ENCODE data around the gene TRPV2.
"Not testable (repeated sequence)": the region's sequence is repeated elsewhere in the genome, so short reads cannot be mapped to it uniquely, and the experiment has no call there.

The TRPV2 gene

DNA sequence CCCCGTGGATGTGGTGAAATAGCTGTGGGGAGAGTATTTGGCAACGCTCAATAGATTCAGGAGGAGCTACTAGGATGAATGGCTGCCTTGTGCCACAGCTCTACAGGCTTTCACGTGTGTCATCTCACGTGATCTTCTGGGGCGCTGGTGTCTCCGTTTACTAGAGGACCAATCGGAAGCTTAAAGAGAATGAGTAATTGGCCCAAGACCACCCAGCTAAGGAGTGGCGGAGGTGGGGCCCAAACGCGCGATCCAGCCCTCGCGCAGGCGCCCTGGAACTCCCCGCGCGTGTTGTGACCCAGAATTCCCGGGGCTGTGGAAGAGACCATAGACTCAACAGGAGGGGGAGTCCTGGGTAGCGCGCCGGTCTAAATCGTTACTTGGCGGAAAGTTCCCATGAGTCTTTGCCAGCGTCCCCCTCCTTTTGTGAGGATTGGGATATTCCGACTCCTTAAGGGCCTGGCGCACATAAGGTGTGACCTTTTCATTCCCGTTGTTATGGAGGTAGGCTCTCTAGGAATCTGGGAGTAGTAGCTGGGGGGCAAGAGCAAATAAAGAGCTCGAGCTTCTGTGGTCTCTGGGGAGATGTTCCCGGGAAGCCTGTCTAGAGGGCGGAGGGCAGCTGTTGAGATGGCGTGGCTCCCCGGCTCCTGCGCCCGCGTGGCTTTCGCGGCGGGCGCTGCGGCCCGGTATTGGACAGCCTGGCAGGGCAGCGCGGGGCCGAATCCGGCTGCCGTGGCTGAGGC lies 23.4 kb downstream of the TRPV2 start:
- DNase-seq = peak; percentile 100

DNA sequence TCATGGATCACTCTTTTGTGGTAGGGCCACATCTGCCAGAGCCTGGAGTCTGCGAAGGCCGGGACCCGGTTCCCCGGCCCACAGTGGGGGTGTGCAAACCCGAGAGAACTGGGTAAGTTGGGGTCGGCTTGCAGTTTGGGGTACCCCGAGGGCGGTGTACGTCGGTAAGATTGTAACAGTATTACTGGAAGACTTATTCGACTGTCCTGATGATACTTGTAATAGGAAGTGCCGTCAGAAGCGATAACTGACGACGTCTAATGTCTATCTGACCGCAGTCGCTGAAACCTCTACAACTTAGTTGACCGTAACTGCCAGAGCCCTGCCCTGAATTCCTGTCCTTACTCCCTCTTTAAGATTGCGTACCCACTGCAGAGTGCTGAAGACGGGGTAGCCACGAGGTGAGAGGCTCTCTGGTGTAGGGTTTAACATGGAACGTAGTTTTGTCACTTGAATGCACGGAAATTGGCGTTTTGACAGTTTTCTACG lies 24.0 kb downstream of the TRPV2 start:
- no peak for DNase-seq

DNA sequence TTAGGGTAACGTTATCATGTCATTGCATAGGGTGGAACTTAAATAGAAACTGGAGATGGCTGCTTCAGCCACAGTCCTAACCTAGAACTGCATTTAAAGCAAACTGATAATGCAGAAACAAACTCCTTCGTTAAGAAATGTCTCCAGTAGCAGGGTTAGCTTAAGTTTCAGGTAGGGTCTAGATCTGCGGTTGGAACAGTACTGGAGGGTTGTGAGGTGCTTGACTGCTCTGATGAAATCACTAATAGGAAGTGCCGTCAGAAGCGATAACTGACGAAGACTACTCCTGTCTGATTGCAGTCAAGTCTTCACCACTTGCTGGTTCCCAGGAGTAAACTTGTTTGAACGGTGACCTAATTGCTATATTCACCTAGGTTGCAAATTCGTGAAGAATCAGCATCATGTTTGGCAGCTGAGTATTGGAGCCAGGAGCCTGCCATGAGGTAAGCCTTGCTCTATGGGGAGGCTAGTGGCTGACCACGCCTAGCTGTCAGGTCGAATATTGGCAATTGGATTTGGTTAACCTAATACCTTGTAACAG lies 24.5 kb downstream of the TRPV2 start:
- no peak for DNase-seq

DNA sequence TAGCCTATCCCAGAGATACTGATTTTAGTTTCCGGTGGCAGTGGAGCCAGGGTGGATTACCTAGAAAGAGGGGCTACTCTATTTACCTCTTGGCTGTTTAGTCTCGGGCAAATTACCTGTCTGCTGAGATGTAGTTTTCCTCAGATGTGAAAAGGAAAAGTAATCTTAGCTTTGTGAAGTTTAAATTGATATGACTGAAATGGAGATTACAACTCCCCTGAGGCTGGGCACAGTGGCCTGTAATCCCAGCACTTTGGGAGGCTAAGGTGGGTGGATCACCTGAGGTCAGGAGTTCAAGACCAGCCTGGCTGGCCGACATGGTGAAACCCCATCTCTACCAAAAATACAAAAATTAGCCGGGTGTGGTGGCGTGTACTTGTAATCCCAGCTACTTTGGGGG lies 25.0 kb downstream of the TRPV2 start:
- not testable (repeated sequence) for DNase-seq

DNA sequence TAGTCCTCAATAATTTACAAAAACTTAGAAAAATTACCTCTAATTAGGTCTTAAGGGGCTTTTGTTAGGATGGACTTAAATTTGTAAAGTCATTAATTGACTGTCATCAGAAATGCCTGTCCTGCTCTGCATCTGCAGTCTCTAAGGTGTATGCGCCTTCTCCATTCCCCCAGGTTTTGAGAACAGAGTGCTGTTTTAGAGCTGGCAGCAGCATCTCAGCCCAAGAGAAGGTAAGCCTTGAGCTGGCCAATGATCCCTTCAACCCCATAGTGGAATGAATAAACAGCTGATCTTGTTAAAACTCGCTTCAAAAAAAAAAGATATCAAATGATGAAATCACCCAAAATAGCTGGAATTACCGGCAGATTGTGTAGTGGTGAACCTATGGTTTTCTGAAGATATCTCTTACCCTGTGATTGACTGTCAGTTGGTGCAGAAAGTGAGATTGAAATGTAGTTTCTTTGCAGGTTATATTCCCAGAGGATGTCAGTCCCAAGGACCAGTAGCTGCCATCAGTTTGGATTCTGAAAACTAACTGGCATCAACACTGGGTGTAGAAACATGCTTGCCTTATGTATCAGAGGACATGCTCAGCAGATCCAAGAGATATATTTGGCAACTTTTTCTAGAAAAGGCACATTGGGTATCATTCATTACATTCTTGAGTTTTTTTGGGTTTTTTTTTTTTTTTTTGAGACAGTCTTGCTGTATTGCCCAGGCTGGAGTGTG lies 25.7 kb downstream of the TRPV2 start:
- no peak for DNase-seq

DNA sequence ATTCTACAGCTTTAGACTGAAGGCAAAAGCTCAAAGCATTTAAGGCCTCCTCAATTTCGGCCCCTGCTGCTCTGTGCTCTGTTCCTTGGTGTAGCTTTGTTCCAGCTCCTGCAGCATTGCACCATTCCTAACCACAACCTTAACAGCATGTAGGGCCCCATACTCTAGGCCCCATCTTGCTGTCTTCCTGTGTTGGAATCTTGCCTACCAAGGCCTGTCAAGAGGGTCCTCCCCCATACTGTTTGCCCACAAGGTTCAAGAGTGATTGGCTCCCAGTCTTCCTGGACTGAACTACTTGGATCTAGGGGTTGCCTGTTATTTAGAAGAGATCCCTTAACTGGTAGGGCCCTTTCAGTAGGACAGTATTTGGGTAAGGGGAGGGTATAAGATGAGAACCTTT lies 26.8 kb downstream of the TRPV2 start:
- DNase-seq = no peak

DNA sequence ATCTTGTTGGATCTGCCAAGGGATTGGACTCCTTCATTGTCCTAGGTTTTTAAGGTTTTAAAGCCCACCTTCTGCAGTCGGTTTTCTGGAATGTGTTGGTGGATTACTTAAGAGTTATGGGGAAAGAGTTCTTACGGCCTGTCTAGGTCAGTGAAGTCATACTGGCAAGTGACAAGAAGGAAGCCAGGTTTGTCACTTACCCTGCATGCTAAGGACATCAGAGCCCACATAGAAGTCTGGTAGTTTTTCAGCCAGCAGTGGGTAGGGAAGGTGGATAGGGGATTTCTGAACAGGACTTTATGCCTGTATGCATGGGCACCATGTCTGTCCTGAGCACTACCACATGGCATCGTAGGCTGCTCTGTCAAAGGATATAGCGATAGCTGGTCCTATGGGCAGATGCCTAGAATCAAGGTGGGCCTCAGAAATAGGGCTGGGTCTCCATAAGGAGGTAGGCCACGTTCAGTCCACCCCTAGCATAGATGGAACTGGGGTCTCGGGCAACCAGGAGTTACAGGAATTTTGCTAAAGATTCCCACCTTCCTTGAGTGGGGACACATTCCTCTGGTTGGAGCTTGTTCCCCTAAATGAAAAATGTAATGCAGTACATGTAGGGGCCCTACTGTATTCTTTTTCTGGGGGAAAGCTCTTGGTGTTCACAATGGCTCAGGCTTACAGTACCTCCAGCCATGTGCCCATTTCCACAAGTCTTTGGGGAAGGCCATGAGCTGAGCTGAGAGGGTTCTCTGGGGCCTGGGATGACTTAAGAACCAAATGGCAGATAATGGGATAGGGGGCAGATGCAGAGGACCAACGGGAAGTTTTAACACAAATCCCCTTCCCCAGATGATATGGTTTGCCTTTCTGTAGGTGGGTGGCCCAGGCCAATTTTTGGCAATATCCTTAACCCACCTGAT lies 27.5 kb downstream of the TRPV2 start:
- DNase-seq = no peak

DNA sequence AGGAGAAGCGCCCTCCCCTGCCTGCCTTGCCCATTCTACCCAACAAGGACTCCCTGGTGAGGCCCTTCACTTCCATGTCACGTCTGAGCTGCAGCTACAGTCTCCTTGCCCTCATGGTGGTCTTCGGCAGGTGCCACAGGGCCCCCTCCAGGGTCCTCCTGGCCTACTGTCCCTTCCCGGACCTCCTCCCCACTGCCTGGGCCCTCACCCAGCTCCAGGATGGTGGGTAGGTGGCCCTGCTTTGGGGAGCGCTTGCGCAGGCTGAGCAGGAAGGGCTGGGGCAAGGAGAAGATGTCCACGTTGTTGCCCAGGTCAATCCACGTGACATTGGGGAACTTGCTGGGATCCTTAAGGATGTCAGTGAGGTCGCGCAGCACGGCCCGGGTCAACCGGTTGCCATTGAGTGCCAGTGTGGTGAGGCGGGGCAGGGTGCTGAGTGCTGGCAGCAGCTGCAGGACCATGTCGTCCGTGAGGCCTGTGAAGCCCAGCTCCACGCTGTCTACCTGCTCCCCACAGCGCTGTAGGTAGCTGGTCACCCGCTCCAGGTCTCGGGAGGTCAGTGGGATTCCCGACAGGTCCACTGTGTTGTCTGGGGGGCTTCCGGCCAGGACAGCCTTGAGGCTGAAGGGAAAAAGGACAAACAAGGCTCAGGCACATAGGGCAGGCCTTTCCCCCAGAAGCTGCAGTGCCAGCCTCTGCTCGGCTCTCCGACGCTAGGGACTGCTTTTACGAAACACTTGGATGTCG lies 28.3 kb downstream of the TRPV2 start:
- no peak for DNase-seq

DNA sequence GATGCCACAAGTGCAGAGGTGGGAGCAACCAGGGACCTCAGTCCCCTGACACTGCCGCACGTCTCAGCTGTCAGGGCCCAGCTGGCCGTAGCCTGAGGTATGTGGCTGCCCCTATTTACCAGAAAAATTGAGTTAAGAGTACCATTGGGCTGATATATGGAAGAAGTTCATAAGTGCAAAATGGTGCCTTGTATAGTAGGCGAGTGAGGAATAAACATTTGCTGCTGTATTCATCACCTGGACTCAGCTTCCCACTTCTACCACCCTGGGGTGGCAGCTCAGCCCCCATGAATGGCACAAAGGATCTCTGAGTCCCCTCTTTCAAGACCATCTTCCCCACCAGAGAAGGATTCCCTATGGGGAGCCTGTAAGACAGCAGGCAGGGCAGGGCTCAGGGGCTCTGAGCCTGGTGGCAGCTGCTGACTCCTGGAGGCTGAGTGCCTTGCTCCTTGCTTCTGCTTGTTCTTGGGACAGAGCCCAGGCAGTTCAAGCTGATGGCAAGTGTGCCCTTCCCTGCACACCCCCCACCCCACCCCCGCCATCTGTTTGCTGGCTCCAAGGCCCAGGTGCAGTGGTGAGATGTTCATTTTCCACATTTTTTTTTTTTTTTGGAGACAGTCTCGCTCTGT lies 29.0 kb downstream of the TRPV2 start:
- DNase-seq = no peak

DNA sequence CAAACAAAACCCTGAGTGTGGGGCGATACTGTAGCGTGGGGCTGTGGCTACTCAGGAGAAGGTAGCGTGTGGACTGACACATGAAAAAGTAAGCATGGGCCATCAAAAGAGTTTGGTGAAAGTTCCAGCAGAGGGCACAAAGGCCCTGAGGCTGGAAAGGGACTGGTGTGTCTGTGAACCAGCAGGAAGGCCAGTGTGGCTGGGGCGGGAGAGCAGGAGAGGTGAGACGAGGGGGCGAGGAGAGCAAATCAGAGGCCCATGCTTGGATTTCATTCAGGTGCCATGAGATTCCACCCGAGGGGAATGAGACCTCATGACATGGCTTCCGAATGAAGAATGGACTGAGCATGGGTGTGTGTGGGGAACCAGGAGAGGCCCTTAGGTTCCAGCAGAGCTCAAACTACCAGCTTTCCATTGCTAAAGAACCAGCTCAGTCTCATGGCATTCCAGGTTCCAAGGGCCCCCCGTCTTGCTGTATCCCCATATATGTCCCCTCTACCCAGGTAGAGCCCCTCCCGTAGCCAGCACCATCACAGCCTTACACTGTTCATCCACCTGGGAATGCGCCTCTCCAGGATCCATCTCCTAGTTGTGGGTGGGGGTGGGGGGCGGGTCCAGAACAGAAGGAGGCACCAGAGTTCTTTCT lies 31.1 kb downstream of the TRPV2 start:
- DNase-seq = peak in 1 of 2 experiments; percentile 41

DNA sequence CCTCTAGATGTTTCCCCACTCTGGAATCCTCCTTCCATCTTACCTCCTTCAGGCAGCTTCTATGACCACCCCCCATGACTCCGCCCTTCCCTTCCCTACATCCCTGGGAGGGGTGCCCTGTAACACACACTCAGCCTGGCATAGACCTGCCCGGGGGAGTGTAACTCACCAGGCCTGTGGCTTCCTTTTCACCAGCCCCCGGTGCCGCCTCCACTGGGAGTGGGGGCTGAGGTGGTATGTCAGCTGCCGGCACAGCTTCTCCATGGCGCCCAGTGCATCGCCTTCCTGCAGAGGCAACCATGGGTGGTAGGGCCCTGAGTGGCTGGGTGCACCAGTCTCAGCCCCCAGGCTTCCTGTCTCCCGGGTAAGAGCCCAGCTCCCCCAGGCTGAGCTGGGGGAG lies 32.3 kb downstream of the TRPV2 start:
- no peak for DNase-seq

DNA sequence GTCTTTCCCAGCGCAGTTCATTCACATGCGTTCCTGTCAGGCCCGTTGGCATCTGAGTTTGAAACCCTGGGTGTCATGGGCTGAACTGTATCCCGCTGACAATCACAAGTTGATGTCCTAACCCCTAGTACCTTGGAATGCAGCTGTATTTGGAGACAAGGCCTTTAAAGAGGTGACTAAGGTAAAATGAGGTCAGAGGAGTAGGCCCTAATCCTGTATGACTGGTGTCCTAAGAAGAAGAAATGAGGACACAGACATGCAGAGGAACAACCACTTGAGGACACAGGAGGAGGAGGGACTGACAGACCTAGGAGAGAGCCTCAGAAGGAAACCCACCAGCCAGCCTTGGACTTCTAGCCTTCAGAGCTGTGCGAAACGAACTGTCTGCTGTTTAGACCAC lies 33.1 kb downstream of the TRPV2 start:
- DNase-seq = no peak

DNA sequence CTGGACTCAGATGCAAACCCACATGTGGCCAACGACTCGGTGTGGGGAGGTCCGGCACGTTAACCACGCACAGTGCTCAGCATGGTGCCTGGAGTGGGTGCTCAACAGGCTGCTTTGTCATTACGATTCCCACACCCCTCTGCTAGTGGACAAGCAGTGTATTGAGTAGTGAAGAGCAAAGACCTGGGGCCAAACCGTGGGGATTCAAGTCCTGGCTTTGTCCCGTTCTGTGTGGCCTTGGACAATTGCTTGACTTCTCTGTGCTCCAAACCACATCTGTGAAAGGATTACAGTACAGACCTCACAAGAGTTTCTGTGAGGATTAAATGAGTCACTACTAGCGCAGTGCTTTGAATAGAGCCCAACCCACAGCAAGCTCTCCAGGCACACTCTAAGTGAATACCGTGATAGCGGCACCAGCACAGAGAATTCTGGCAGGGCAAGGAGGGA lies 33.8 kb downstream of the TRPV2 start:
- DNase-seq = no peak

DNA sequence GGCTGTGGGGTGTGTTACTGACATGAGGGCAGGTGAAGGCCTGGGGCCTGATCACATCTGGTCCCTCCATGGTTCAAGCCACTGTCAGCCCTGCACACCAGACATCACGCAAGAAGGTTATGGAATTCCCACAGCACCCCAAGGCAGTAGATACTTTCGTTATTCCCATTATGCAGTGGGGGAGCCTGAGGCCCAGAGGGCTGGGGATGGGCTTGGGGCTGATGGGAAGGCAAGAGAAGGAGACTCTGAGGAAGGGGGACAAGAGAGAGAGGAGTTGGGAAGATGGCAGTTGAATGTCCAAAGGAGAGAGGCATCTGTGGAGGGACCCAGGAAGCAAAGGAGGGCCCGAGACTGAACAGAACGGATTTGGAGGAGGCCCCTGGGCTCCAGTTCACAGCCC lies 34.7 kb downstream of the TRPV2 start:
- no peak for DNase-seq

DNA sequence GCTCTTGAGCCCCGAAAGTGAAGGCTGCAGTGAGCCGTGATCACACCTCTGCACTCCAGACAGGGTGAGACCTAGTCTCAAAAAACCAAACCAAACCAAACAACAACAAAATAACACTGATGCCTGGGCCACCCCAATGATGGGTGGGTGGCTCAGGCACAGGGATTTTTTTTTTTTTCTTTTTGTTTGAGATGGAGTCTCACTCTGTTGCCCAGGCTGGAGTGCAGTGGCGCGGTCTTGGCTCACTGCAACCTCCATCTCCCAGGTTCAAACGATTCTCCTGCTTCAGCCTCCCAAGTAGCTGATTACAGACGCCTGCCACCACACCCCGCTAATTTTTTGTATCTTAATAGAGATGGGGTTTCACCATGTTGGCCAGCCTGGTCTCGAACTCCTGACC lies 36.9 kb downstream of the TRPV2 start:
- DNase-seq = not testable (repeated sequence)

DNA sequence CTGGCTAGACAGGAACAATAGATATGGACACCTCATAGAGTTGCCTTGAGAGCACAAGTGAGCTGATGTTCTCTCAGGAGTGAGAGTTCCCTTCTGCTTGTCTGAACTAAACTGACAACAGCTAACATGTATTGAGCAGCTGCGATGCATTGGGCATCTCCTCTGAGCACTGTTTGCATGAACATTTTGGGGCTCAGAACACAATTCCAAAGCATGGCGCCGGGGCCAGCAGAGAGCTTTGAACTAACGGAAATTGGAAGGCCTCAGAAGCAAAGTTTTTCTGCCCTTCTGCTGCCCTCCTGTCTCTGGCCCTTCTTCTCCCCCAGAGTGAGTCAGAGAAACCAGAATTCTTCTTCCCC lies 38.1 kb downstream of the TRPV2 start:
- DNase-seq = no peak

DNA sequence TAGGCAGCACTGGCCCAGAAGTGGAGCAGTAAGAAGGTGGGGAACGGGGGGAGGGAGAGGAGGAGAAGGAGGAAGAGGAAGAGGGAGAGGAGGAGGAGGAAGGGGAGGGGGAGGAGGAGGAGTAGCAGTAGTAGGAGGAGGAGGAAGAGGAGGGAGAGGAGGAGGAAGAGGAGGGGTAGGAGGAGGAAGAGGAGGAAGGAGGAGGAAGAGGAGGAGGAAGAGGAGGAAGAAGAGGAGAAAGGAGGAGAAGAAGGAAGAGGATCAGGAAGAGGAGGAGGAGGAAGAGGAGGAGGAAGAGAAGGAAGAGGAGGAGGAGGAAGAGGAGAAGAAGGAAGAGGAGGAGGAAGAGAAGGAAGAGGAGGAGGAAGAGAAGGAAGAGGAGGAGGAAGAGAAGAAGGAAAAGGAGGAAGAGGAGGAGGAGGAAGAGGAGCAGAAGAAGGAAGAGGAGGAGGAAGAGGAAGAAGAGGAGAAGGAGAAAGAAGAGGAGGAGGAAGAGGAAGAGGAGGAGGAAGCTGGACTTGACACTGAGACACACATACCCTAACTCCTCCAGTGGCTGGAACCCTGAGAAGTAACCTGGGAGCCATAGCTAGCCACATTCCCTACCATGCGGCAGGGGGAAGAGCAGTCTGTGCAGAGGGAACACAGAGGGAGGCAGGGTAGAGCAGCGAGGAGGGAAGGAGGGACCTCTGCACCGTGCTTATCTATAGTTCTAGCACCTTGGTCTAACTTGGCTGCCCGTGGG lies 40.8 kb downstream of the TRPV2 start:
- DNase-seq = no peak

DNA sequence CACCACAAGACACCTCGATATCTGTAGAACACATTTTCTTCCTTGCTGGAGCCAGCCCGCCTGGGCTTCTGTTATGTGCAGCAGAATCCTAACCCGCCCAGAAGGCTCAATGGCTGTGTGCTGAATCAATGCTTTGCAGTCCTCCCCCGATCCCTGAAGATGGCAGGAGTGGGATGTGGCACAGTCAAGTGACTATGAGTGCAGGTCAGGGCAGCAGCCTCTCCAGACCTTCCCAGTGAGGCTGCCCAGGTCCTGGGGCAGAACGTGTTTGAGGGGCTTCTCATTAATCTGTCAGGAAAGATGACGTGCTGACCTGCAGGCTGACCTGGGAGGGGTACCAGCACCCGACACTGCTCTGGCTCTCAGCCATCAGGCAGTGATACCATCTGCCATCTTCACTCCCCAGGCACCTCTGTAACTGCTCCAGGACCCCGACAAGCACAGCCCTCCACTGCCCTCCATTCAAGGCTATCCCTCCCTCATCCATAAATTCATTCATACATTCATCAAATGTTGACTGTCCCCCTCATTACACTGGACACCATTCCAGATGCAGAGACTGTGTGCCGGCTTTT lies 41.5 kb downstream of the TRPV2 start:
- DNase-seq = peak in 1 of 2 experiments; percentile 31

DNA sequence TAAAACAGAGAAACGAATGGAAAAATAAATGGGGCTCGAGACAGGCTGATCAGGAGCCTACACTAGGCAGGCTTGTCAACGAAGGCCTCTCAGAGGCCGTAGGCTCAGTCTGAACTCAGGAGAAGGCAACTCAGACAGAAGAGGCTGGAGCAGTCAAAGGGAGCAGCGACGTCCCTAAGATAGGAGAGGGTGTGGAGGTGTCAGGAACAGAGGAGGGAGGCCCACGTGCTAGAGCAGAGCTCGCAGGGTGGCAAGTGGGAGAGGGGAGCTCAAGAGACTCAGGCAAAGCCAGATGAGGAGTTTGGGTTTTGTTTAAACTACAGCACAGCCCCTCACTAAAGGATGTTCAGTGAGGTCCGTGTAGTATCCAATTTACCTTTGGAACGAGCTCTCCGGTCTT lies 43.9 kb downstream of the TRPV2 start:
- no peak for DNase-seq

All from SW 1271 (cell line).